Measurements from ENCODE around the gene OR4C6.

Gene OR4C6

DNA sequence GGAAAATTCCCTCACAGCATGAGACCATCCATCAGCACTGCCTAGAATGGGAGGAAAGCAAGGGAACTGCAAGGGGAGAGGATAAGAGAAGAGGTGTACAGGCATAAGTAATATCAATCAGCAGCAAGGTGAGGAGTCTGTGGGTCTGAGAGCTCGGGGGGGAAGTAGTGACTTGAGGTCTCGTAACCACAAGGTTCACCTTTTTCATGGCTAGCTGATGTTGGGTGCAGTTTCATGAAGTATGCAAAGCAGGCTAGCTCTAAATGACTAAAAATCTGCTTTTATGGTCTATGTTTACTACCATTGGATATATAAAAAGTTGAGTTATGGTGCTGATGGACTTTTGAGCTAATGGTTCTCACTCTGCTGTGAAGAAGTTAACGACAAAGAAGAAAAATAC, 35.8 kb downstream of the OR4C6 start:
- no peaks in the 10 kb centered on the region for H3K36me3 ChIP-seq (ENCODE audit: control insufficient read depth, insufficient read depth, low read length)
- H3K4me3 ChIP-seq (ENCODE audit: insufficient read depth, low read depth, low read length), result no peak overlapping the region
- no peaks in the 10 kb centered on the region for H3K4me1 ChIP-seq (ENCODE audit: control insufficient read depth, insufficient read depth, low read length)
- no peaks in the 10 kb centered on the region for H3K27me3 ChIP-seq (ENCODE audit: control insufficient read depth, insufficient read depth, low read length, poor library complexity, severe bottlenecking)
- H3K9me3 ChIP-seq (ENCODE audit: control insufficient read depth, low read length), result peaks cover 14% of the 10 kb centered on the region
- 81% methylated on average over 3 of the region's 3 CpGs for WGBS, 2 experiments
- H3K27ac ChIP-seq (ENCODE audit: insufficient read depth, low read depth, low read length, poor library complexity, severe bottlenecking), result no peak overlapping the region

- Histone ChIP-seq H3K27me3 (ENCODE audit: control insufficient read depth, insufficient read depth, low read length, poor library complexity, severe bottlenecking) (no peaks in the 10 kb centered on the region), H3K4me1 (ENCODE audit: control insufficient read depth, insufficient read depth, low read length) (no peaks in the 10 kb centered on the region), H3K27ac (ENCODE audit: insufficient read depth, low read depth, low read length, poor library complexity, severe bottlenecking) (no peak overlapping the region), H3K9me3 (ENCODE audit: control insufficient read depth, low read length) (peaks cover 8% of the 10 kb centered on the region), H3K36me3 (ENCODE audit: control insufficient read depth, insufficient read depth, low read length) (no peaks in the 10 kb centered on the region), H3K4me3 (ENCODE audit: insufficient read depth, low read depth, low read length) (no peak overlapping the region)
- WGBS, 2 experiments, result 74 to 83% methylated on average over 4 of the region's 4 CpGs
Observed at GRCh38 chr11:55701429-55701828, 39.4 kb downstream of the OR4C6 start.

GRCh38 chr11:55707029-55707428, 45.0 kb downstream of the OR4C6 start:
- Histone ChIP-seq H3K9me3 (ENCODE audit: control insufficient read depth, low read length) (peaks cover 10% of the 10 kb centered on the region), H3K27me3 (ENCODE audit: control insufficient read depth, insufficient read depth, low read length, poor library complexity, severe bottlenecking) (no peaks in the 10 kb centered on the region), H3K36me3 (ENCODE audit: control insufficient read depth, insufficient read depth, low read length) (no peaks in the 10 kb centered on the region), H3K4me3 (ENCODE audit: insufficient read depth, low read depth, low read length) (no peak overlapping the region), H3K27ac (ENCODE audit: insufficient read depth, low read depth, low read length, poor library complexity, severe bottlenecking) (no peak overlapping the region), H3K4me1 (ENCODE audit: control insufficient read depth, insufficient read depth, low read length) (no peaks in the 10 kb centered on the region)

DNA sequence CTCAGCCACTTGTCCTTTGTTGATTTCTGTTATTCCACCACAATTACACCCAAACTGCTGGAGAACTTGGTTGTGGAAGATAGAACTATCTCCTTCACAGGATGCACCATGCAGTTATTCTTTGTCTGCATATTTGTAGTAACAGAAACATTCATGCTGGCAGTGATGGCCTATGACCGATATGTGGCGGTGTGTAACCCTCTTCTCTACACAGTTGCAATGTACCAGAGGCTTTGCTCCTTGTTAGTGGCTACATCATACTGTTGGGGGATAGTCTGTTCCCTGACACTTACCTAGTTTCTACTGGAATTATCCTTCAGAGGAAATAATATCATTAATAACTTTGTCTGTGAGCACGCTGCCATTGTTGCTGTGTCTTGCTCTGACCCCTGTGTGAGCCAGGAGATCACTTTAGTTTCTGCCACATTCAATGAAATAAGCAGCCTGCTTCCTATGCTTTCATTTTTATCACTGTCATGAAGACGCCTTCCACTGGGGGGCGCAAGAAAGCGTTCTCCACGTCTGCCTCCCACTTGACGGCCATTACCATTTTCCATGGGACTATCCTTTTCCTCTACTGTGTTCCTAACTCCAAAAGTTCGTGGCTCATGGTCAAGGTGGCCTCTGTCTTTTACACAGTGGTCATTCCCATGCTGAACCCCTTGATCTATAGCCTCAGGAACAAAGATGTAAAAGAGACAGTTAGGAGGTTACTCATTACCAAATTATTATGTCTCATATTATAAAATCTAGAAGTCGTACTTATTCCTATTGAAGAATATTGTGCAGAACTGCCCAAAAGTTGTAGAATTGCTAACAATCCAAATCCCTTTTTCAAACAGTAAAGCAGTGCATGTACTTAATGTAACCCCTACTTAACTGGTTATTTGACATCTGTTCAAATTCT, 53.2 kb downstream of the OR4C6 start:
- Histone ChIP-seq H3K4me3 (ENCODE audit: insufficient read depth, low read depth, low read length) (no peak overlapping the region), H3K36me3 (ENCODE audit: control insufficient read depth, insufficient read depth, low read length) (no peaks in the 10 kb centered on the region), H3K9me3 (ENCODE audit: control insufficient read depth, low read length) (peaks cover 4% of the 10 kb centered on the region), H3K27ac (ENCODE audit: insufficient read depth, low read depth, low read length, poor library complexity, severe bottlenecking) (no peak overlapping the region), H3K4me1 (ENCODE audit: control insufficient read depth, insufficient read depth, low read length) (no peaks in the 10 kb centered on the region), H3K27me3 (ENCODE audit: control insufficient read depth, insufficient read depth, low read length, poor library complexity, severe bottlenecking) (no peaks in the 10 kb centered on the region)
- 40 to 46% methylated on average over 10 of the region's 10 CpGs for WGBS, 2 experiments
